Transverse colon (tissue), 3 donors: ENCODE data around the gene ANKRD10.

Experiments
- EP300 ChIP-seq: sonication (generic); formaldehyde crosslinking; IDR thresholded peaks from one replicate; pipeline ENCODE4 v1.6.1; 2017; ENCODE audit warnings: antibody characterized with exemption, low read depth
- POLR2A ChIP-seq: fragments of 450-650 bp; IDR thresholded peaks from one replicate; pipeline ENCODE4 v1.6.1; 2016; ENCODE audit warnings: antibody characterized with exemption, mild to moderate bottlenecking, moderate library complexity
- TF ChIP-seq, protein P1 (sequence below), 5 experiments: fragments of 200-600 bp in 3 of 5; fragments of 450-650 bp in 2 of 5; sonication (generic) in 3 of 5; IDR thresholded peaks; 1 replicate in 2 of 5; 2 replicates in 3 of 5; pipeline ENCODE4 v1.5.1; 2016 to 2017; ENCODE audit warnings: antibody characterized with exemption in 5 of 5, inconsistent platforms in 3 of 5, mild to moderate bottlenecking in 2 of 5, moderate library complexity in 1 of 5

DNA sequence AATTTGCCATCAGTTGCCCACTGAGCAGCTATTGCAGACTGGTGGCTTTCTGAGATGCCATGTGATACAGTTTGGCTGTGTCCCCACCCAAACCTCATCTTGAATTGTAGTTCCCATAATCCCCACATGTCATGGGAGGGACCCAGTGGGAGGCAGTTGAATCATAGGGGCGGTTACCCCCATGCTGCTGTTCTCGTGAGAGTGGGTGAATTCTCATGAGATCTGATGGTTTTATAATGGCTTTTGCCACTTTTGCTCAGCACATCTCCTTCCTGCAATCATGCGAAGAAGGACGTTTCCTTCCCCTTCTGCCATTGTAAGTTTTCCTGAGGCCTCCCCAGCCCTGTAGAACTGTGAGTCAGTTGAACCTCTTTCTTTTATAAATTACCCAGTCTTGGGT is 34.8 kb upstream of the ANKRD10 start:
- no peak for TF ChIP-seq POLR2A
- TF ChIP-seq EP300, result no peak
- TF ChIP-seq, protein P1, sequence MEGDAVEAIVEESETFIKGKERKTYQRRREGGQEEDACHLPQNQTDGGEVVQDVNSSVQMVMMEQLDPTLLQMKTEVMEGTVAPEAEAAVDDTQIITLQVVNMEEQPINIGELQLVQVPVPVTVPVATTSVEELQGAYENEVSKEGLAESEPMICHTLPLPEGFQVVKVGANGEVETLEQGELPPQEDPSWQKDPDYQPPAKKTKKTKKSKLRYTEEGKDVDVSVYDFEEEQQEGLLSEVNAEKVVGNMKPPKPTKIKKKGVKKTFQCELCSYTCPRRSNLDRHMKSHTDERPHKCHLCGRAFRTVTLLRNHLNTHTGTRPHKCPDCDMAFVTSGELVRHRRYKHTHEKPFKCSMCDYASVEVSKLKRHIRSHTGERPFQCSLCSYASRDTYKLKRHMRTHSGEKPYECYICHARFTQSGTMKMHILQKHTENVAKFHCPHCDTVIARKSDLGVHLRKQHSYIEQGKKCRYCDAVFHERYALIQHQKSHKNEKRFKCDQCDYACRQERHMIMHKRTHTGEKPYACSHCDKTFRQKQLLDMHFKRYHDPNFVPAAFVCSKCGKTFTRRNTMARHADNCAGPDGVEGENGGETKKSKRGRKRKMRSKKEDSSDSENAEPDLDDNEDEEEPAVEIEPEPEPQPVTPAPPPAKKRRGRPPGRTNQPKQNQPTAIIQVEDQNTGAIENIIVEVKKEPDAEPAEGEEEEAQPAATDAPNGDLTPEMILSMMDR (IDR thresholded peaks at IDR 0.05), result no peak
